ENCODE results near the gene CYP27A1. TPM values are rescaled to one million over a fixed set of nuclear protein-coding genes. Genes with fewer than 3 reads are reported as not detected.

The CYP27A1 gene
- total RNA-seq, 1 experiment from 2014 or later, result 20.9 TPM

DNA sequence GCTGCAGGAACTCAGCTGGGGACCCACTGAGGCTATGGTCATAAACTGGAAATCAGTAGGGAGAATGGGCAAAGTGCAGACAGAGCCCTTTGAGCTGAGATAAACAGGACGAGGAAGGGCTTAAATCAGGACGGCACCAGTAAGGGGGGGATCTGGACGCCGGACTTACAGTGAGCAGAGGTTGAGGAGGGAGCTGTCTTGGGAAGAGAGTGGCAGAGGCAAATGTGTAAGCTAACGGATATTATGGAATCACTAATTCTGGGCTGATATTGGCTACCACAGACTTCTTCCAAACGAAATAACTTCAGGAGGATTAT lies 539 bp downstream of the CYP27A1 start:
- ChIA-PET POLR2A (interaction anchor here (0.9 to 1.5 kb wide), 3 partner anchors 72 to 283 kb away, joined by 3 to 5 read pairs (median 4); partner anchors contain the start of gene TTLL4), CTCF (interaction anchor here (0.8 to 2.1 kb wide), 5 partner anchors 25 to 1008 kb away, joined by 3 to 19 read pairs (median 4); partner anchors contain the start of gene TTLL4)
- TF ChIP-seq, protein P1, sequence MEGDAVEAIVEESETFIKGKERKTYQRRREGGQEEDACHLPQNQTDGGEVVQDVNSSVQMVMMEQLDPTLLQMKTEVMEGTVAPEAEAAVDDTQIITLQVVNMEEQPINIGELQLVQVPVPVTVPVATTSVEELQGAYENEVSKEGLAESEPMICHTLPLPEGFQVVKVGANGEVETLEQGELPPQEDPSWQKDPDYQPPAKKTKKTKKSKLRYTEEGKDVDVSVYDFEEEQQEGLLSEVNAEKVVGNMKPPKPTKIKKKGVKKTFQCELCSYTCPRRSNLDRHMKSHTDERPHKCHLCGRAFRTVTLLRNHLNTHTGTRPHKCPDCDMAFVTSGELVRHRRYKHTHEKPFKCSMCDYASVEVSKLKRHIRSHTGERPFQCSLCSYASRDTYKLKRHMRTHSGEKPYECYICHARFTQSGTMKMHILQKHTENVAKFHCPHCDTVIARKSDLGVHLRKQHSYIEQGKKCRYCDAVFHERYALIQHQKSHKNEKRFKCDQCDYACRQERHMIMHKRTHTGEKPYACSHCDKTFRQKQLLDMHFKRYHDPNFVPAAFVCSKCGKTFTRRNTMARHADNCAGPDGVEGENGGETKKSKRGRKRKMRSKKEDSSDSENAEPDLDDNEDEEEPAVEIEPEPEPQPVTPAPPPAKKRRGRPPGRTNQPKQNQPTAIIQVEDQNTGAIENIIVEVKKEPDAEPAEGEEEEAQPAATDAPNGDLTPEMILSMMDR (IDR thresholded peaks at IDR 0.05; ENCODE audit: insufficient read depth in 1 of 2, low read depth in 1 of 2, low read length in 1 of 2, severe bottlenecking in 1 of 2, unreplicated experiment in 1 of 2), result no peak
- Mint-ChIP-seq H3K4me1 (ENCODE audit: low read depth, unreplicated experiment) (peaks cover 31% of the 10 kb centered on the region), H3K4me3 (ENCODE audit: unreplicated experiment) (peak overlapping the region; percentile 81), H3K9me3 (ENCODE audit: unreplicated experiment) (peaks cover 3% of the 10 kb centered on the region), H3K27me3 (ENCODE audit: insufficient read depth, unreplicated experiment) (no peaks in the 10 kb centered on the region), H3K27ac (ENCODE audit: unreplicated experiment) (peak overlapping the region; percentile 38), H3K36me3 (ENCODE audit: insufficient read depth, unreplicated experiment) (no peaks in the 10 kb centered on the region)
- BruUV-seq (replicated peaks), result no TSS peak
- no peaks in the 10 kb centered on the region for H3K9me3 ChIP-seq
- DNase-seq, result peak in 1 of 2 experiments; percentile 45
- H3K4me3 ChIP-seq (ENCODE audit: low read depth, low read length), result peak overlapping the region; percentile 35
- intact Hi-C loops (cut with micrococcal nuclease; ENCODE audit: unreplicated experiment), result loop anchor here (1.0 to 2.0 kb wide), 2 partner anchors 65 to 72 kb away; partner anchors contain the start of gene TTLL4
- peaks cover 15% of the 10 kb centered on the region; the same call in 1 of the 2 replicates for H3K4me1 ChIP-seq
- H3K27me3 ChIP-seq (replicated peaks; ENCODE audit: control insufficient read depth, insufficient read depth, low read length), result no peaks in the 10 kb centered on the region
- no peaks in the 10 kb centered on the region for H3K36me3 ChIP-seq (ENCODE audit: control insufficient read depth, insufficient read depth, low read length)

DNA sequence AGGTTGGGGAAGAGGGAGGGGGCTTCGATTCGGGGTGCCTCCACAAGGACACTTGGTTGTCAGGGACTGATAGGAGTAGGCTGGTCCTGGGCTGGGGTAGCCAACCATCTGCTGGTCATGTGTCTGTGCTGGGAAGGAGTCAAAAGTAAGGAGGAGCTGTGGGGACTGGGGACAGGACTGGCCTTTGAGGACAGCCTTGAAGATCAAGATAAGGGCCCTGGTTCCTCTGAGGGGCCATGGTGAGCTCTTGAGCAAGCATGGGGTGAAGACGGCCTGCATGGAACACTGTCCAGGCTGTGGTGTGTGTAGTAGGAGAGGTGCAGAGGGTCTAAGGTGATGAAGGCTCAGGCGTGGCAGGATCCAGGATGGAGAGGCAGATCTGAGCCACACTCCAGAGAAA lies 1.7 kb downstream of the CYP27A1 start:
- Mint-ChIP-seq H3K9me3 (ENCODE audit: unreplicated experiment) (no peaks in the 10 kb centered on the region), H3K4me1 (ENCODE audit: low read depth, unreplicated experiment) (peaks cover 31% of the 10 kb centered on the region), H3K36me3 (ENCODE audit: insufficient read depth, unreplicated experiment) (no peaks in the 10 kb centered on the region), H3K4me3 (ENCODE audit: unreplicated experiment) (no peak overlapping the region), H3K27ac (ENCODE audit: unreplicated experiment) (no peak overlapping the region), H3K27me3 (ENCODE audit: insufficient read depth, unreplicated experiment) (no peaks in the 10 kb centered on the region)
- no peak for DNase-seq
- POLR2A ChIA-PET, result interaction anchor here (0.6 kb wide), 1 partner anchor 57 kb away, joined by 3 read pairs; no protein-coding TSS in a partner anchor
- TF ChIP-seq, protein P1 (IDR thresholded peaks at IDR 0.05; ENCODE audit: insufficient read depth in 1 of 2, low read depth in 1 of 2, low read length in 1 of 2, severe bottlenecking in 1 of 2, unreplicated experiment in 1 of 2), result no peak
- BruUV-seq (replicated peaks), result no TSS peak
- intact Hi-C loops (cut with micrococcal nuclease; ENCODE audit: unreplicated experiment), result loop anchor here (2.0 kb wide), 1 partner anchor 73 kb away; the partner anchor contains the start of gene TTLL4
- no peaks in the 10 kb centered on the region for H3K9me3 ChIP-seq
- H3K4me3 ChIP-seq (ENCODE audit: low read depth, low read length), result no peak overlapping the region
- CTCF ChIA-PET, result interaction anchor here (0.6 to 1.2 kb wide), 2 partner anchors 12 to 111 kb away, joined by 3 read pairs; no protein-coding TSS in a partner anchor
- no peaks in the 10 kb centered on the region for H3K27me3 ChIP-seq (replicated peaks; ENCODE audit: control insufficient read depth, insufficient read depth, low read length)
- no peaks in the 10 kb centered on the region for H3K36me3 ChIP-seq (ENCODE audit: control insufficient read depth, insufficient read depth, low read length)
- H3K4me1 ChIP-seq, result peaks cover 15% of the 10 kb centered on the region; the same call in 1 of the 2 replicates

DNA sequence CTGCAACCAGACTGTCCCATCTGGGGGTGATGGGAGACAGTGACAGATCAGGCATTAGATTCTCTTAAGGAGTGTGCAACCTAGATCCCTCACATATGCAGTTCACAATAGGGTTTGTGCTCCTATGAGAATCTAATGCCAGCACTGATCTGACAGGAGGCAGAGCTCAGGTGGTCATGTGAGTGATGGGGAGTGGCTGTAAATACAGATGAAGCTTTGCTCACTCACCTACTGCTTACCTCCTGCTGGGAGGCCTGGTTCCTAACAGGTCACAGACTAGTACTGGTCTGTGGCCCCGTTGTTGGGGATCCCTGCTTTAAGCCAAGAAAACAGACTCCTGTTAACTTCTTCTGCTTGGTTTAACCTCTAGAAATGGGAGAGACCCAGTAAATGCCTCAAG lies 3.2 kb downstream of the CYP27A1 start:
- H3K9me3 ChIP-seq, result no peaks in the 10 kb centered on the region
- TF ChIP-seq, protein P1 (IDR thresholded peaks at IDR 0.05; ENCODE audit: insufficient read depth in 1 of 2, low read depth in 1 of 2, low read length in 1 of 2, severe bottlenecking in 1 of 2, unreplicated experiment in 1 of 2), result no peak
- H3K36me3 ChIP-seq (ENCODE audit: control insufficient read depth, insufficient read depth, low read length), result no peaks in the 10 kb centered on the region
- peaks cover 30% of the 10 kb centered on the region for H3K4me1 Mint-ChIP-seq (ENCODE audit: low read depth, unreplicated experiment)
- intact Hi-C loops (cut with micrococcal nuclease; ENCODE audit: unreplicated experiment), result no loop called here
- CTCF ChIA-PET, result no interaction called here
- H3K27me3 Mint-ChIP-seq (ENCODE audit: insufficient read depth, unreplicated experiment), result no peaks in the 10 kb centered on the region
- POLR2A ChIA-PET, result no interaction called here
- BruUV-seq (replicated peaks), result no TSS peak
- H3K4me3 Mint-ChIP-seq (ENCODE audit: unreplicated experiment), result no peak overlapping the region
- no peak overlapping the region for H3K27ac Mint-ChIP-seq (ENCODE audit: unreplicated experiment)
- H3K9me3 Mint-ChIP-seq (ENCODE audit: unreplicated experiment), result no peaks in the 10 kb centered on the region
- no peak overlapping the region for H3K4me3 ChIP-seq (ENCODE audit: low read depth, low read length)
- DNase-seq, result no peak
- H3K36me3 Mint-ChIP-seq (ENCODE audit: insufficient read depth, unreplicated experiment), result no peaks in the 10 kb centered on the region
- H3K4me1 ChIP-seq, result peaks cover 12% of the 10 kb centered on the region; the same call in 1 of the 2 replicates
- H3K27me3 ChIP-seq (replicated peaks; ENCODE audit: control insufficient read depth, insufficient read depth, low read length), result no peaks in the 10 kb centered on the region

Measured in Caco-2 (cell line).